NCI-H2196 (cell line): Measurements from ENCODE around the gene DEPP1.

Source experiments
- DNase-seq: peaks from one replicate; lab custom pipeline; 2025; ENCODE audit not compliant: unreplicated experiment; lab: John Stamatoyannopoulos, UW

The DEPP1 gene

DNA sequence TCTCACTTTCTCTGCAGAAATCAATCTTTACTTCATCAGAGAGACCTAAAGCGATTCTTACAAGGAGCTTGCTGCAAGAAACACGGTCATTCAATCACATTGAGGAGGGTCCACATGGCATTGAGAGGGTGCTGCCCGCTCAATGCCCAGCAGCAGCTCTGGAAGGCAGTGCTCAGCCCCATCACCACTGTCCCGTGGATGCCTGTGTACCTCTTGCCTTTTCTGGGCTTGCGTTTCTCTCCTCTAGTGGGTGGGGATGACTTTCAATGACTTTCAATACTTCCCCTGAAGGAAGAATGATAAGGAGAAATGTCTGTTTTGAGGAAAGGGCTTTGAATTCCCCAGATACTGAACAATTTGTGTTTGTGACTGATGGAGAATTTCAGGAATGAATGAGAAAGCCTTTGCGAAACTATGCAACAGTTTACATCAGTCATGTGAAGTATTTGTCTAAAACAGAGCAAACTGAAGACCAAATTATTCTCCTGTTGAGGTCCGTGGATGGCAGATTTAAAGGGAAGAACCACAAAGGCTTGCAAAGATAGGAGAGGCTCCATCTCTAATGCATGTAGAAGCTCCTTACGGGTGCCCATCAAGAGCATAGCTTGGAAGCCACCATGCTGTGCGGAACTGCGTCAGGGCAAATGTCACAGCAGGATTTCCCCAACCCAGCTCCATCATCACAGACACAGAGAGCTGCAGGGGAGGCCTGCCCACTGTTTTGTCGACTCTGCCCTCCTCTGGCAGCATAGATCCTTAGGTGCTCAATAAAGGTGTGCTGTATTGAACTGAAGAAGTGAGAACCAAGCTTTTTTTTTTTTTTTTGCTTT, 15.5 kb upstream of the DEPP1 start:
- no peak for DNase-seq

DNA sequence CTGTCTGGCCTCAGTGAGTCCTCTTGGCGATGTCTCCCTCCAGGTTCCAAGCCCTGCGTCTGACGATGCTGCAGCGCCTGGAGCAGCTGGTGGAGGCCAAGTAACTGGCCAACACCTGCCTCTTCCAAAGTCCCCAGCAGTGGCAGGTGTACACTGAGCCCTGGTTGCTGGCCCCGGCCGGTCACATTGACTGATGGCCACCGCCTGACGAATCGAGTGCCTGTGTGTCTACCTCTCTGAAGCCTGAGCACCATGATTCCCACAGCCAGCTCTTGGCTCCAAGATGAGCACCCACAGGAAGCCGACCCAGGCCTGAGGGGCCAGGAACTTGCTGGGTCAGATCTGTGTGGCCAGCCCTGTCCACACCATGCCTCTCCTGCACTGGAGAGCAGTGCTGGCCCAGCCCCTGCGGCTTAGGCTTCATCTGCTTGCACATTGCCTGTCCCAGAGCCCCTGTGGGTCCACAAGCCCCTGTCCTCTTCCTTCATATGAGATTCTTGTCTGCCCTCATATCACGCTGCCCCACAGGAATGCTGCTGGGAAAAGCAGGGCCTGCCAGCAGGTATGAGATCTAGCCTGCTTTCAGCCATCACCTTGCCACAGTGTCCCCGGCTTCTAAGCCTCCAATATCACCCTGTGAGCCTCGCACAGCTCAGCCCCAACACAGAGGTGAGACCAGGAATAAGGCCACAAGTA, 14.8 kb upstream of the DEPP1 start:
- no peak for DNase-seq

DNA sequence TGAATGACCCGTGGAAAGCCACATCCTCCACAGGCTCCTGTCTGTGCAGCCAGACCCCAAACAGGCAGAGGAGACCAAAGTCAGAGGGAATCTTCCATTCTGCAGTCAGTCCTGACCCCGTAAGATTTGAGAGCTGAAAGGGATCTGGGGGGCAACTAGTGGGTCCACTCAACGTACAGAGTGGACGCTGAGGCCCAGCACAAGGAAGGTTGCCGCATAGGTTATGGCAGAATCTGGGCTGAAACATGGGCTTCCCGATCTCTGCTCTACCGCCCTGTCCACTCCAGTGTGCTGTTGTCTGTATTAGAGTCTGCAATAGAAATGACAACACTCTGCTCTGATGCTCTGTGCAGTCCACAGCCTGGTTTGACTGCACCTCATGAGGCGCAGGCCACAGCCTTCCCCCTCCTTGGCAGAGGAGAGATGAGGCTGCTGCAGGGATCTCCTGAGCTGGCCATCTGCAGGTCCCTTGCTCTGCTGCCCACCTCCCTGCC, 14.2 kb upstream of the DEPP1 start:
- DNase-seq: no peak

DNA sequence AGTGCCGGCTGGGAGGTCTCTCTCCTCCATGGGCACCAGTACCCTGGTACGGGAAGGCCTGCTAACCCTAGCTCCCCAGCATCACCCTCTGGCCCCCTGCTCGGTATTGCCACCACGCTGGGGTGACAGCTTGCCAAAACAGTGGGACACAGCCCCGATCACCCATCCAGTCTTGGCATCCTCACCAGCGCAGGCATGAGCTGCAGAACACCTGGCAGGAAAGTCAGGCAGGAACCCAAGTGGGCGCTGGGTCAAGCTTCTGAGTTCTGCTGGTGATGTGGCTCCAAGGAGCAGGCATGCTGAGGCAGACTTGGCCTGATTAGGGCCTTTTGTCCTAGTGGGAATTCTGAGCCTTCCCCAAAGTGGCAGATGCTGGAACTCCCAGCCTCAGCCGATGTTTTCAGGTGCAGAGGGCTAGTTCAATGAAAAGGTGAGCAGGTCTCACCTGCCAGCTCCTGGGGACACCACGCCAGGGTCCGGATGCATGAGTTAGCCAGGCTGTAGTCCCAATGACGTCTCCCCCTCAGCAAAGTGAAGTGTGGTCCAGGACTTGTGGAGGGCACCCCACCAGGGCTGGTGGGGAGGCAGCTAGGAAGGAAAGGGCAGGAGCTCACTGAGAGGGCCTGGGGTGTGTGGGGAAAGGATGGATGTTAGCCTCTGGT, 13.6 kb upstream of the DEPP1 start:
- DNase-seq: no peak

DNA sequence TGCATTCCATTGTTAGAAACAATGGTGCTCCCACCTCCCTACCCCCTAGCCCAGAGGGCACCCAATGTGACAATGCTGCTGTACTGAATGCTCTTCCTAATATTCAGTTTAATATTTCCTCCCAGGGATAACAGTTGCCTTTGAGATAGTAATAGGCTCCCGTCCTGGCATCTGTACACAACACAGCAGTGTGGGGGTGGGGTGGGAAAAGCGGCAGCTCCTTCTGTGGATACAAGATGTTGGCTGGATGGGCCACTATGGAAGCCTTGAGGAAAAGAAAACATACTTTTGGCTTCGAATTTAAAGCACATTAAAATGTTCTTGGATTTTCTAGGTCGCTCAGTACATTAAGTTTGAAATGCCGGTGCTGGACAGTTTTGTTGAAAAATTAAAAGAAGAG, 13.0 kb upstream of the DEPP1 start:
- DNase-seq: no peak

DNA sequence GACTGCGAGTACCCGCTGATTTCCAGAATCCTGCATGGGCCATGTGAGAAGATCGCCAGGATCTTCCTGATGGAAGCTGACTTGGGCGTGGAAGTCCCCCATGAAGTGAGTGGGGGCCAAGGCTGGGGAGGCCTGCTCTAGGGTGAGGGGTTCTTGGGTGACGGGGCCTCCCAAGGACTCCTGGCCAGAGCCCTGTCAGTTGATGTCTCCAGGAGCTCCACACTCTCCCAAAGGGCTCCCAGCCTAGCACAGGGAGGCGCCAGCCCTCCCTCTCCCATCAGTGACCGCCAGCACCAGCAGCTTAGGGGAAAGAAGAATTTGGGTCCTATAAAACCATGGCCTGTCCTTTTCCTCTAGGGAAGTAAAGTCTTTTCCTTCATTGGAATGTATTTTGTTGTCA, 12.4 kb upstream of the DEPP1 start:
- no peak for DNase-seq

DNA sequence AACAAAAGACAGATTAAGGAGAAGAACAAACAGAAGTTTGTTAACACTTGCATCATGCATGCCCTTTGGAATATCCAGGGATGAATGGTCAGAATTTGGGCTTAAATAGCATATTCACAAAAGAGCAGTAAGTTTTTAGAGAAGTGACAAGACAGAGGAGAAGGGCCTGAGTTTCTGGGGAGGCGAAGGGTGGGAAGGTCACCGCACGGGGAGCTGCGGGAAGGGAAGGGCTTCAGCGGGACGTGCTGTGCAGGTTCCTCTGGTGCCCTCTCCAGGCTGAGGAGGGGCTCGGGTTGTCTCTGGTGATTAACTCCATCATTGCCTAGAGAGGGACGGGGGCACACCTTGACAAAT, 11.7 kb upstream of the DEPP1 start:
- DNase-seq: no peak

DNA sequence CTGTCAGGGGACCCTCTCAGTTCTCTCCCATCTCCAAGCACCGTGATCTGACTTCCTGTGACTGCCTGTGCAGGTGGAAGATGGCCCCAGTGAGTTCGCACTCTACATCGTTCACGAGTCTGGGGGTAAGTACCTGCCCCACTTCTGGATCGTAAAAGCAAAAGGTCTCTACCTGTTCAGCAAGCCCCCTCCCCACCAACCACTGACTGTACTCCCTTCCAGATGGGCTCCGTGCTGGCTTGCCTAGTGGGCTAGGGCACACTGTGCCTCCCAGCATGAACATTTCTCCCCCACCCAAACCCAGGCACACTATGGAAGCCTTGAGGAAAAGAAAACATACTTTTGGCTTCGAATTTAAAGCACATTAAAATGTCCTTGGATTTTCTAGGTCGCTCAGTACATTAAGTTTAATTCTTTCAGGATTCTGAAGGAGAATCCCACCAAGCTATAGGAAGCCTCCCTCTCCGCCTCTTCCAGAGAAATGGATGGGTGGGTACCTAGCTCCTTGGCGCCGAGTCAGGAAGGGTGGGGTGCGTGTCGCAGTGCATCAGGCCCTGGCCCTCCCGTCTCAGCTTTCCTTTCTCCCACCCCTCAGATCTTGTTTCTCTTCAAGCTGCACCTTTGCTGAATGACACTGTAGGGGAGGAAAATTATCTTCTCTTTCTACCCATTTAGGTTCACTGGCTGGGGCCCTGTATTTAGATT, 11.1 kb upstream of the DEPP1 start:
- DNase-seq: no peak

DNA sequence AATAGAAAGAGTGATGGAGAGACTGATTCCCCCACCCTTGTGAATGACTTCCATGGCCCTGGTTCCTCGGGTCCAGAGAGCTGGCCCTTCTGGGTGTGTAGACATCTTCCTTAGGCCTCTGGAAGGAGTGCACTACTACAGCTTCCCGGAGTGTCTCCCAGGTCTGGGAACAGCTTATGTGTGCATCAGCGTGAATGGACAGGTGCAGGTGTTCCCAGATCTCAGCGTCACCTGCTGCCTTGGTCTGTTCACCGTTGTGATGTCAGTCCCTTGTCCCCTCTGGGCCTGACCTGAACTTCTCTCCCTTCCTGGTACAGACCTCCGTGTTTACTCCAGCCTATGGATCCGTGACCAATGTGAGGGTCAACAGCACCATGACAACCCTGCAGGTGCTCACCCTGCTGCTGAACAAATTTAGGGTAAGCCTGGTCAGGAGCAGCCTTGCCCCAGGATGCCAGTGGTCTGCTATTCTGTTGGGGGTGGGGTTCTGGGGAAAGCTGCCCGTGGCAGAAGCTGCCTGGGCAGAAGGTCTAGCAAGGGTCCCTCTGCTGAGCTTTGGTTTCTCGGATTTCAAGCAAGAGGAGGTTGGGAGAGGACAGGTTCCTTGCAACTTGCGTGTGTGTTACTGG, 10.5 kb upstream of the DEPP1 start:
- DNase-seq: no peak

DNA sequence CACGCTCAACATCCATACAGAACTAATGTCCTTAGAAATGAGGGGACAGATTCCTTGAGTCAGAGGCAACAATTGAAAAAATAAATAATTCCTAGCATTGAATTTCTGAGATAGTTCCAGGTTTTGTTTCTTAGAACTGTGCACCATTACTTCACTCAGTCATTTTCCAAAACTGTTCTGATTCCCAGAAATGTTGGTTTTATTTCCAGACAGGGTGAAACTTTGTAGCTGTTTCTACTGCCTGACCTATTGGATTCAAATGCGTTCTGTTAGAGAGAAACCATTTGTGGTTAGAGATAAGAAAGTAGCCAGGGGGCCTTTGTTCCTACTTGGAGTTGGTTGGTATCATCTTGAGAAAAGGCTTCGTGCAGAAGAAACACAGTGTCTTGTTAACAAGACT, 8.1 kb upstream of the DEPP1 start:
- DNase-seq: no peak

DNA sequence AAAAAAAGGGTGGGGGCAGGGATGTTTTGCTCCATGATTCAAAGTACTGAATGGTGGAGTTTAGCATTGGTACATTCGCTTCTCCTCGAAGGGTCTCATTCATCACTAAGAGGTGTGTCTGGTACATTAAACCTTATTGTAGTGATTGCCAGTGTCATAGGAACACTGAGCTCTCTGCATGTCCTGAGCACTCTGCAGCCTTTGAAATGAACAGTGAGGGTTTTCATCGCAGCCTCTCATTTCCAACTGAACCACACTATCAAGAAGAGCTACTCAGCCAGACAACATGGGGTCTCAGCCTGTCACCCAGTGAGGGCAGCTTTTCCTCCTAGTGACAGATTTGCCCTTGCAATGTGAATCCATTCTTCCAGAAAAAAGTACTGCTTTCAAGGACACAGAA, 7.6 kb upstream of the DEPP1 start:
- DNase-seq: no peak

DNA sequence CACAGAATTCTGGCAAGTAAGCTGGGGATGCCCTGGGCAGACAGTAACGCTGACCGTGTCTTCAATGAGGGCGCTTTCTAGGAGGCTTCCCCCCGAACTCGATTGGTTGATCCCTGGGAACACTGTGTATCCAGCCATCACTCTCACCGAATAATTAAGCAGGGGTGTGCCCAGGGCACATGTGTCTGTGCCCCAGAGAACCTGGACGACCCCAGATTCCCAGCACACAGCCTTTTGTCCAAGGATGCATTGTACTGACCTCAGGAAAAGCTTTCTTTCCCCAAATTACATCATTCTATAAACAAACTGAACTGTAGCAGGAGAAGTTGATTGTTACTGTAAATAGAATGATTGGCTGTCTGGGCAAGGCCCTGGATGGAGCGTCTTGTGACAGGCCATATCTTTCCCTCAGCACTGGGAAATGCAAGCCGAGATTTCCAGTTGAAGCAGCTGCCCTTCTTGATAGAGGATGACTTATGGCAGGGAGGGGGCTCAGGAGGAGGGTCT, 6.6 kb upstream of the DEPP1 start:
- DNase-seq: no peak

DNA sequence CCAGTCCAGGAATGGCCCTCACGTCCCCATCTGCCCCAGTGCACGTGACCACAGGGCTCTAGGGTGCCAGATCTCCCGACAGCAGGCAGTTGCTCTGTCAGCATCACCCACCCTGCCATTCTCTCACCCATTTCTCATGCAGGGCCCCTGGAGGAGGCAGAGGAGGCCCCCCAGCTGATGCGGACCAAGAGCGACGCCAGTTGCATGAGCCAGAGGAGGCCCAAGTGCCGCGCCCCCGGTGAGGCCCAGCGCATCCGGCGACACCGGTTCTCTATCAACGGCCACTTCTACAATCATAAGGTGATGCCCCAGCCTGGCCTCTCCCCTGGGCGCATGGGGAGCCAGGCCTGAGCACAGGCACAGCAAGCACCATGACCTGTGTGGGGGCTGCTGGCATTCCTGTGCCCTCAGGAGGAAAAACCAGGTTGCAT, 6.1 kb upstream of the DEPP1 start:
- no peak for DNase-seq

DNA sequence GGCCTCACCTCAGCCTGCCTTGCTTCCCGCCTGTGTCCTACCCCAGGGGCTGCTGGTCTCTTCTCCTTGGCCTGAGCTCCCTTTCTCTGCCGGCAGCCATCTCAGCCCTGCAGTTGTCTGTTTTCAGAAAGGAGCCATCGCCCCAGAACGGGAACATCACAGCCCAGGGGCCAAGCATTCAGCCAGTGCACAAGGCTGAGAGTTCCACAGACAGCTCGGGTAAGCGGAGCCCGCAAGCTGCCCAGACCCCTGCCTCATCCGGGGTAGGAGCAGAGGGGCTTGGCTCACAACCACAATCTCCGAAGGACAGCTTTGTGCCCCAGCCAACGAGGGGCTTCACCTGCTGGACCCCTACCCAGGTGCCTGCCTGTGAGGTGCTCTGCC, 5.3 kb upstream of the DEPP1 start:
- DNase-seq: no peak

DNA sequence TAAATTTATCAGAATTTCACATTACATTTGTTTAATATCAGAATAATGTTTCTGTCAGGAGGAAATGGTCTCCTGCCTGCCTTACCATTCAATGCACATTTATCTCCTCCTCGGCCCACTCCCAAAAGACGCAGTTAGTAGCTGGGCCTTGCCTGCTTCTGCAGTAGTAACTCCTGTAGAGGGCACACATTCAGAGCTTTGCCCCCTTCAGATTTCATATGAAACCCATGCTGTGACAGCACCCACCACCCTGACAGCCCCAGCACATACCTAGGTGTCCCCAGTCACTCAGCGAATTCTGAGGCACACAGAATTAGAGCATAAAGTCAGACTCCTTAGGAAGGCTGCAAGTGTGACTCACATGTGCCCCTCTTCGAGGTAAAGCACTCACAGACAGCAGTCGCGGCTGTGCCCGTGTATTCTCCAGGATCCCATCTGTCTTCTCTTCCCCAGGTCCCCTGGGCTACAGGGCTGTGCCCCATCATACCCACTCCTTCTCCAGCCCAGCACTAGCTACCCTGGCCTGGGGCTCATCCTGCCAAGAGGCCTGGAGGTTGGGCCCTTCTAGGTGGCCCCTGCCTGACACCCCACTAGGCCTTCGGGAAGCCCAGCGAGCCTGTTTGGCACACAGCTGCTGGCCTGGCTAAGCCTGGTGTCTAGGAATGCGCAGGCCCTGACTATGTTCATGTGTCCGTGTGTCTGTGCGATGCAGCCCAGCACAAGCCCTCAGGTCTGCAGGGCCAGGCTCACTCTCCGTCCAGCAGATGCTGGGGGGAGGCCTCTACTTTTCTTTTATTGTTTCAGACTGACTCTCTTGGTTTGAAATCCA, 4.7 kb upstream of the DEPP1 start:
- no peak for DNase-seq

DNA sequence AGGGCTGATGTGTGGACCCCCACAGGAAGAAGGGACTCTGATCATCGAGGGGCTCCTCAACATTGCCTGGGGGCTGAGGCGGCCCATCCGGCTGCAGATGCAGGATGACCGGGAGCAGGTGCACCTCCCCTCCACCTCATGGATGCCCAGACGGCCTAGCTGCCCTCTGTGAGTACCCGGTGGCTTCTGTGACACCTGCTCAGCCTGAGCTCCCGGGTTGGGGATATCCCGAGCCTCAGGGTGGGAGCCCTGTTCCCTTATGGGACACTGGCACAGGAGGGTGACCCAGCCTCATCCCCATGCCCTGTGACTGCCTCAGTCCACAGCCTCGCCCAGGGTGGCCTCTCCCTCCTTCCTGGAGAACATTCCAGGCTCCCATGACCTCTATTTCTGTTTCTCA, 3.9 kb upstream of the DEPP1 start:
- no peak for DNase-seq

DNA sequence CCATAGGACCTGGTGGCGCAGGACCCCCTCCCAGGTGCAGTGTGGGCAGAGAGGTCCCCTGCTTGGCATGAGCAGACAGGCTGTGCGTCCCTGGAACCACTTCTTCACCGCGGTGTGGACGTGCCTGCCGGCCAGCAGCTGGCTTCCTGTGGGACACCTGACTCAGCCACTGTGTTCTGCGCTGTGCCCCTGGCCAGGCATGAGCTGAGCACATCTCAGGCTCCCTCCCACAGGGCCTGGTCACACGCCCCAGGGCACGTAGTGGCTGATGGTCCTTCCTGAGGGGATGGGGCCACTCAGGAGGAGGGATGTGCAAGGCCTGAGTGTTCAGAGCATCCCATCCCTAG, 3.5 kb upstream of the DEPP1 start:
- DNase-seq: no peak

DNA sequence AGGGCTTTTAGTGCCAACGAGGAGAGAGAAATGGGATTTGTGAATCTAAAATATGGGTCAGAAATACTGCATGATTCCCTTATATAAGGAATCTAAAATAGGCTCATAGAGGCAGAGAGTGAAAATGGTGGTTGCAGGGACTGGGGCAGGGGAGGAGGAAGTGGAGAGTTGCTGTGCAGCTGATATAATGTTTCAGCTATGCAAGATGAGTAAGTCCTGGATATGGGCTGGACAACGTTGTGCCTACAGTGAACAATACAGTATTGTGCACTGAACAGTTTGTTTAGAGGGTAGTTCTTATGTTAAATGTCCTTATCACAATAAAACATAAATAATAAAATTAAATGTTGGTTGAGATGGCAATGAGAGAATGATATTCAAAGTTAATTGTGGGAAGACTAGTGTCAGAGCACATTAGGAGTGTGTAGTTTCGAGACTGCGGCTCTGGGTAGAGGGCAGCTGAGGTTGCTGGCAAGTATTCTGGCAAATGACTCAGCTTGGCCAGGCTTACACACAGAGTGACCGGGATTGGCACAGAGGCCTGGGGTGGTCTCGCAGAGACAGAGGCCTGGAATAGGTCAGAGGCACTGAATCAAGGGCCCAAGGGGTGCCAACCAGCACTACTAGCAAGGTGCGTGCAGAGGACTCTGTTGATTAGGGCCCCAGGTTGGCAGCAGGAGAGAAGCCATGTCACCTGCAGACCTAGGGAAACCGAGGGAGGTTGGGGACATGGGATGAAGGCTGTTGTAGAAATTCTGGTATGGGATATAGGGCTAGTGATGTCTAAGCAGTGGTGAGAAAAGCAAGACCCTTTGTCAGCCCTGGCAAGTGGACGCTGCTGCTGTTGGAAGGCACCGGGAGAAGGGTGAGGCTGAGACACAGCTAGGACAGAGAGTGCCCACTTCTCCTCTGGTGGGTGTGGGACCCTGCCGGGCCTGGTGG, 2.8 kb upstream of the DEPP1 start:
- peak; percentile 23 for DNase-seq
